ENCODE measurements around the gene PHACTR1.

DNA sequence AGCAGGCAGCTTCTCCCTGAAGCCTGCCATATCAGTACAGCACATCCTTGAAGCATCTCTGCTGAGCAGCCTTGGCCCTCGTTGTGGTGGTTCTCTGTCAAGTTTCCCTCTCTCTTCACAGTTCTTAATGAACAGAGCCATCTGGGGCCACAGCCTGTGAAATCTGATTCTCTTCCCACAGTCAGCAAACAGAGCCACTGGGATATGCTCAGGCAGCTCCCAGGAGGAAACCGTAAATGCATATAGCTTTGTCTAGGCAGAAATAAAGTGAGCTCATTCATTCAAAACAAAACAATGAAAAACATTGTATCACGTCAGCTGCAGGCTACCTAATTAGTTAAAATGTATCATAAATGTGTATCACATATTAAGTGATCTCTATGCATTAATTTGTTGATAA is 531.5 kb downstream of the PHACTR1 start:
- TF ChIP-seq CTCF (IDR thresholded peaks at IDR 0.05) (no peak), POLR2A (IDR thresholded peaks at IDR 0.05) (no peak)
